Naive thymus-derived CD8-positive, alpha-beta T cell (primary cell): ENCODE measurements around the gene SET. TPM values are rescaled to one million over a fixed set of nuclear protein-coding genes. Genes with fewer than 3 reads are reported as not detected.
A peak's percentile ranks its signal among the peaks of the same experiment; 100 is the strongest.

Experiments used
- ATAC-seq, 2 donors: fragments of 150-1000 bp; cut with Tn5 transposase in 1 of 2; sonication (Bioruptor Pico), chemical (Tn5 transposase) in 1 of 2; 1 replicate in 1 of 2; 2 replicates in 1 of 2; pipeline ENCODE4 v1.10.0; 2021; ENCODE audit warnings: mild to moderate bottlenecking in 2 of 2, moderate library complexity in 2 of 2
- POLR2A ChIA-PET: fragments of 350-600 bp; sonication (Branson Sonifier 250); formaldehyde crosslinking; loops from one replicate; lab custom pipeline; 2021; ENCODE audit warnings: antibody characterized with exemption; lab: Charles Lee
- DNase-seq, 10 donors: peaks; one replicate each; pipeline versions ENCODE4 v3.0.0 to v3.0.0-alpha.2; 2020 to 2022
- H3K27ac Mint-ChIP-seq, 10 donors: one replicate each; pipeline ENCODE4 v1.8.0; 2020 to 2022; ENCODE audit warnings: mild to moderate bottlenecking in 10 of 10, mixed read lengths in 10 of 10, moderate library complexity in 4 of 10, inconsistent platforms in 1 of 10
- H3K27me3 Mint-ChIP-seq, 5 donors: one replicate each; pipeline ENCODE4 v1.8.0; 2021 to 2022; ENCODE audit warnings: mixed read lengths in 5 of 5
- H3K36me3 Mint-ChIP-seq, 3 donors: one replicate each; pipeline ENCODE4 v1.8.0; 2020 to 2022; ENCODE audit warnings: mixed read lengths in 3 of 3, mild to moderate bottlenecking in 2 of 3, inconsistent platforms in 1 of 3
- H3K4me1 Mint-ChIP-seq, 4 donors: one replicate each; pipeline ENCODE4 v1.8.0; 2021 to 2022; ENCODE audit warnings: mixed read lengths in 4 of 4
- H3K4me3 Mint-ChIP-seq, 10 donors: one replicate each; pipeline ENCODE4 v1.8.0; 2020 to 2022; ENCODE audit warnings: mild to moderate bottlenecking in 10 of 10, mixed read lengths in 10 of 10, moderate library complexity in 6 of 10, inconsistent platforms in 1 of 10
- H3K9me3 Mint-ChIP-seq, 9 donors: one replicate each; pipeline ENCODE4 v1.8.0; 2020 to 2022; ENCODE audit warnings: mixed read lengths in 9 of 9, mild to moderate bottlenecking in 3 of 9, inconsistent platforms in 1 of 9, moderate library complexity in 1 of 9
- polyA plus RNA-seq, 3 donors: library from polyadenylated mRNA; unstranded; fragments of 300-500 nt; fragmentation: Illumina TruSeq; gene quantifications; one replicate each; pipeline ENCODE4 v1.2.3, GENCODE V29; 2021
- total RNA-seq, 8 experiments: library from RNA in 2 of 8; stranded (reverse) in 2 of 8; gene quantifications; one replicate each; pipeline ENCODE4 v1.2.3 and lab custom pipeline; 2021 to 2026

SET gene
- total and polyA plus RNA-seq, 5 experiments from 2014 or later, result 179 to 325 (median 229) TPM

DNA sequence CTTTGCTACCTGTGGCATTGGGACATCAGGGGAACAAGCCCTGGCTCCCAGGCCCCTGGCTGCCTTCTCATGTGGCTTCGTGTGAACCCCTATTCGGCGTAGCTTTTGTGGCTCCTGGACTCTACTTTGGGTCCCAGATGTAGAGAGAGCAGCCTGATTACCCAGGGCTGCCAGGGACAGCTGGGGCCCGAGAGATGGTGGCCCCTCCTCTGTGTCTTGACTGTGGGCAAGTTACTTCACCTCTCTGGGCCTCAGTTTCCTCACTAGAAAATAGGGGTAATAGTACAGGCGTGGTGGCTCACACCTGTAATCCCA is 15.3 kb downstream of the SET start:
- H3K27ac Mint-ChIP-seq, result peak overlapping the region in 3 of 10 donors; percentile 14 to 71 (median 40)
- peak overlapping the region in 9 of 10 donors; percentile 24 to 88 (median 45) for H3K4me3 Mint-ChIP-seq
- H3K4me1 Mint-ChIP-seq, result peaks cover 2 to 15% (median 10%) of the 10 kb centered on the region in 4 donors
- POLR2A ChIA-PET, result interaction anchor here (4.2 kb wide), 1 partner anchor 14 kb away, joined by 22 read pairs; the partner anchor contains the start of gene SET
- H3K9me3 Mint-ChIP-seq, result no peaks in the 10 kb centered on the region
- ATAC-seq (no peak), DNase-seq (no peak)
- no peaks in the 10 kb centered on the region for H3K27me3 Mint-ChIP-seq
- no peaks in the 10 kb centered on the region for H3K36me3 Mint-ChIP-seq

DNA sequence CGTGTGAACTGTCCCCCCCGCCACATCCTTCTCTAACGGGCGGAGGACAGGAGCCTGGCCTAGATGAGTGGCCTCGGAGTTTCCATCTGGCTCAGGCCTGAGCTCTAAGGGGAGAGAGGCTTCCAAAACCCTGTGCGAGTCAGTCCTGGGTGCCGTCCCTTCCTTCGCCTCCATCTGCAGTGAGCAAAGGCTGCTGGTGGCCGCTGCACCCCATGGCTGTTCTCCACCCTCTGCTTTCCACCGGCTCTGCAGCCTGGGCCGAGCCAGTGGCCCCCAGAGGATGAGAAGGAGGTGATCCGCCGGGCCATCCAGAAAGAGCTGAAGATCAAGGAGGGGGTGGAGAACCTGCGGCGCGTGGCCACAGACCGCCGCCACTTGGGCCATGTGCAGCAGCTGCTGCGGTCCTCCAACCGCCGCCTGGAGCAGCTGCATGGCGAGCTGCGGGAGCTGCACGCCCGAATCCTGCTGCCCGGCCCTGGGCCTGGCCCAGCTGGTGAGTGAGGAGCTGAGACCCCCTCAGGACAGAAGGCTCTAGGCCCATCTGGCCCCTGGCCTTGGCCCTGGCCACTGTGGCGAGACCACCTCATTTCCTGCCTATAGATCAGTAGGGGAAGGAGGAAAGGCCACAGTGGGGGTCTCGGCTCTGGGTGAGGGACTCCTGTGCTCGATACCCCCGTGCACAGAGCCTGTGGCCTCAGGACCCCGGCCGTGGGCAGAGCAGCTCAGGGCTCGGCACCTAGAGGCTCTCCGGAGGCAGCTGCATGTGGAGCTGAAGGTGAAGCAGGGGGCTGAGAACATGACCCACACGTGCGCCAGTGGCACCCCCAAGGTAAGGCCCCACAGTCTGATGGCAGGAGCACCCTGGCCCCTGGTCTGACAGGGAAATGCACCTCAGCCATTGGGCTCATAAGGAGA is 16.3 kb downstream of the SET start:
- DNase-seq, result no peak
- POLR2A ChIA-PET, result interaction anchor here (0.5 to 4.2 kb wide), 3 partner anchors 15 to 81 kb away, joined by 3 to 22 read pairs (median 3); partner anchors contain the start of gene SET
- H3K36me3 Mint-ChIP-seq, result no peaks in the 10 kb centered on the region
- H3K27ac Mint-ChIP-seq, result no peak overlapping the region
- H3K9me3 Mint-ChIP-seq, result no peaks in the 10 kb centered on the region
- peaks cover 2 to 15% (median 10%) of the 10 kb centered on the region in 4 donors for H3K4me1 Mint-ChIP-seq
- ATAC-seq, result no peak
- H3K4me3 Mint-ChIP-seq, result no peak overlapping the region
- H3K27me3 Mint-ChIP-seq, result no peaks in the 10 kb centered on the region

DNA sequence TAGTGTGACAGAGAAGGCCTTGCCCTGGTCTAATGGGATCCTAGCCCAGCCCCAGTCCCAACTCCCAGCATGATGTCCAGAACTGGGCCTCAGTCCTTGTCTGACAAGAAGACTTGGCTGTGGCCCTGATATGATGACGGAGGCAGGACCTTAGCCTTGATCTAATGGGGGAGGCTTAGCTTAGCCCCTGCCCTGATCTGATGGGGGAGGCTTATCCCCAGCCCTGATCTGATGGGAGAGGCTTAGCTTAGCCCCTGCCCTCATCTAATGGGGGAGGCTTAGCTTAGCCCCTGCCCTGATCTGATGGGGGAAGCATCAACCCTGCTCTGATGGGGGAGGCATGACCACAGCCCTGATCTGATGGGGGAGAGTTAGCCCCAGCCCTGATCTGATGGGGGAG is 17.0 kb downstream of the SET start:
- H3K9me3 Mint-ChIP-seq, result no peaks in the 10 kb centered on the region

DNA sequence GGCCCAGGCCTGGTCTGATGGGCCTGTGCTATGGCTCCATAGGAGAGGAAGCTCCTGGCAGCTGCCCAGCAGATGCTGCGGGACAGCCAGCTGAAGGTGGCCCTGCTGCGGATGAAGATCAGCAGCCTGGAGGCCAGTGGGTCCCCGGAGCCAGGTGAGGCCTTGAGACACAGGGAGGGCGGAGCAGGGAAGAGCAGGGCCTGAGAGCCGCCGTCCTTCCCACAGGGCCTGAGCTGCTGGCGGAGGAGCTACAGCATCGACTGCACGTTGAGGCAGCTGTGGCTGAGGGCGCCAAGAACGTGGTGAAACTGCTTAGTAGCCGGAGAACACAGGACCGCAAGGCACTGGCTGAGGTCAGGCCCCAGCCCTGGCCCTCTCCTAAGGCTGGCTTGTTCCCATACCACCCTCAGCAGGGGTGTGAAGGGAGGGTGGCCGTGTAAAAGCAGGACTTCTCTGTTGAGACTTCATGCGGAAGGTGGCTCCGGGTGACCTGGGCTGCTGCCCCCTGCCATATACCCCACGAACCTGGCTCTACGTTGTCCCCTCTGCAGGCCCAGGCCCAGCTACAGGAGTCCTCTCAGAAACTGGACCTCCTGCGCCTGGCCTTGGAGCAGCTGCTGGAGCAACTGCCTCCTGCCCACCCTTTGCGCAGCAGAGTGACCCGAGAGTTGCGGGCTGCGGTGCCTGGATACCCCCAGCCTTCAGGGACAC is 17.8 kb downstream of the SET start:
- ATAC-seq (no peak), DNase-seq (peak in 1 of 10 donors; percentile 49)
- no peak overlapping the region for H3K27ac Mint-ChIP-seq
- H3K36me3 Mint-ChIP-seq, result no peaks in the 10 kb centered on the region
- H3K9me3 Mint-ChIP-seq, result no peaks in the 10 kb centered on the region
- H3K4me3 Mint-ChIP-seq, result no peak overlapping the region
- no peaks in the 10 kb centered on the region for H3K27me3 Mint-ChIP-seq
- POLR2A ChIA-PET, result interaction anchor here (1.1 to 4.2 kb wide), 3 partner anchors 17 to 22 kb away, joined by 3 to 22 read pairs (median 5); partner anchors contain the start of genes SET and ZDHHC12
- peaks cover 2 to 14% (median 6%) of the 10 kb centered on the region in 4 donors for H3K4me1 Mint-ChIP-seq

More for the DNA sequence above, 17.0 kb downstream of the SET start:
- Mint-ChIP-seq H3K4me3 (no peak overlapping the region), H3K27ac (peak overlapping the region in 1 of 10 donors; percentile 38), H3K4me1 (peaks cover 2 to 15% (median 10%) of the 10 kb centered on the region in 4 donors), H3K36me3 (no peaks in the 10 kb centered on the region), H3K27me3 (no peaks in the 10 kb centered on the region)
- POLR2A ChIA-PET, result interaction anchor here (1.1 to 4.2 kb wide), 2 partner anchors 16 to 22 kb away, joined by 3 to 22 read pairs; partner anchors contain the start of gene SET
- ATAC-seq, result no peak
- DNase-seq, result peak in 1 of 10 donors; percentile 40

DNA sequence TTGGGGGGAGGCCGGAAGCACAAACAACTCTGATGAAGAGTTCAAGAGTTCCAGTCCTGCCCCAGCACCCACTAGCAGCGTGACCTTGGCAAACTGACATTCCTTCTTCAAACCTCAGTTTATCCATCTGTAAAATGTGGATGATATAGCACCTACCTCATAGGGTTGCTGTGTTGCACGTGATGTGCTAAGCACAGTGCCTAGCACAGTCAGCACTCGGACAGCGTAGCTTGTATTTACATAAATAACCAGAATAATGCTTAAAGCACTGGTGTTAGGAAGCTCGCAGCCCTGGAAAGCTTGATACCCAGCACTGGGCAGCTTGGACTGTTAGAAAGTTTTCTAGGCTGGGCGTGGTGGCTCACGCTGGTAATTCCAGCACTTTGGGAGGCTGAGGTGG is 18.4 kb downstream of the SET start:
- POLR2A ChIA-PET, result interaction anchor here (1.4 kb wide), 1 partner anchor 17 kb away, joined by 5 read pairs; the partner anchor contains the start of gene ZDHHC12
- peaks cover 0 to 9% (median 3%) of the 10 kb centered on the region in 4 donors for H3K4me1 Mint-ChIP-seq
- H3K27ac Mint-ChIP-seq, result no peak overlapping the region
- H3K36me3 Mint-ChIP-seq, result no peaks in the 10 kb centered on the region
- no peak for DNase-seq
- no peaks in the 10 kb centered on the region for H3K9me3 Mint-ChIP-seq
- no peak for ATAC-seq
- no peak overlapping the region for H3K4me3 Mint-ChIP-seq
- no peaks in the 10 kb centered on the region for H3K27me3 Mint-ChIP-seq

DNA sequence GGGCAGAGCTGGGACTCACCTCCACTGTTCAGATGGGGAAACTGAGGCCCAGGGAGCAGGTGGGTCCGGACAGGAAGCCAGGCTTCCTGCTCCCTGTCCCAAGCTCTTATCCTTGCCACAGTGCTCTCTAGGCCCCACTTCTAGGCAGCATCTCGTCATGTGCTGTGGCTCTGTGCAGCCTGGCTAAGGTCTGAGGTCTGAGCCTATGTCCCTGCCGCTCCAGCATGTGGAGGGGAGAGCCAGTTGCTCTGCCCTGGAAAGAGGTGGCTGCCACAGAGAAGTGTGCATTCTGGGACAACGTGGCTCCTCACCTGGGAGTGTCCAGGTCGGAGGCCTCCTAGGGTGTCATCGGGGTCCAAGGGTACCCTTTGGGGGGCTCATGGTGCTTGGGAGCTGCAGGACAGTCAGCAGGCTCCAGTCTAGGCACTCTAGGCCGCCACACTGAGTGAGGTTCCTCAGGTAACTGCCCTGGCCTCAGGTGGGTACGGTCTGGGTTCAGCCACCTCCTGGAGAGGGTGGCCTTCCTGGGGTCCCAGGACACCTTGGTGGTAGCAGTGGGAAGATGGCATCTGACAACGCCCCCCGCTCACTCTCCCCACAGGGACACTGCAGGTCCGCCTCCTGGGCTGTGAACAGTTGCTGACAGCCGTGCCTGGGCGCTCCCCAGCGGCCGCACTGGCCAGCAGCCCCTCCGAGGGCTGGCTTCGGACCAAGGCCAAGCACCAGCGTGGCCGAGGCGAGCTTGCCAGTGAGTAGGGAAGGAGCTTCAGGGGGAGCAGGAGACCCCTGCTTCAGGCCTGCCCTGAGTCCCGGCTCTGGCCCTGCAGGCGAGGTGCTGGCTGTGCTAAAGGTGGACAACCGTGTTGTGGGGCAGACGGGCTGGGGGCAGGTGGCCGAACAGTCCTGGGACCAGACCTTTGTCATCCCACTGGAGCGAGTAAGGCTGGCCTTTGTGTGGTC is 23.7 kb downstream of the SET start:
- Mint-ChIP-seq H3K36me3 (no peaks in the 10 kb centered on the region), H3K9me3 (no peaks in the 10 kb centered on the region), H3K4me3 (no peak overlapping the region), H3K4me1 (peaks cover 0 to 2% (median 0%) of the 10 kb centered on the region in 4 donors), H3K27ac (no peak overlapping the region), H3K27me3 (no peaks in the 10 kb centered on the region)
- DNase-seq (no peak), ATAC-seq (no peak)
- POLR2A ChIA-PET, result interaction anchor here (0.5 to 0.9 kb wide), 2 partner anchors 12 to 156 kb away, joined by 3 to 4 read pairs; no protein-coding TSS in a partner anchor

DNA sequence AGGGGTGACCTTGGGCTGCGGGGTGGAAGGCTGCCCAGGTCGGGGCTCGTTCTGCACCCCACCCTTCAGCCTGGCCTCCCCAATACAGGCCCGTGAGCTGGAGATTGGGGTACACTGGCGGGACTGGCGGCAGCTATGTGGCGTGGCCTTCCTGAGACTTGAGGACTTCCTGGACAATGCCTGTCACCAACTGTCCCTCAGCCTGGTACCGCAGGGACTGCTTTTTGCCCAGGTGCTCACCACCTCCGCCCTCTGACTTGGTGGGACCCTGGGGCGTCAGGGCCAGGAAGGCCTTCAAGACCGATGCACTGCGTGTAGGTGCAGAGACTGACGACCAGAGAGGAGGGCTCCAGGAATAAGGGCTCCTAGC is 24.4 kb downstream of the SET start:
- H3K27me3 Mint-ChIP-seq, result no peaks in the 10 kb centered on the region
- H3K27ac Mint-ChIP-seq, result no peak overlapping the region
- H3K4me1 Mint-ChIP-seq, result peaks cover 0 to 2% (median 0%) of the 10 kb centered on the region in 4 donors
- POLR2A ChIA-PET, result interaction anchor here (0.5 to 0.9 kb wide), 2 partner anchors 13 to 82 kb away, joined by 4 read pairs; no protein-coding TSS in a partner anchor
- no peaks in the 10 kb centered on the region for H3K9me3 Mint-ChIP-seq
- no peak for ATAC-seq
- no peak overlapping the region for H3K4me3 Mint-ChIP-seq
- no peak for DNase-seq
- H3K36me3 Mint-ChIP-seq, result no peaks in the 10 kb centered on the region

DNA sequence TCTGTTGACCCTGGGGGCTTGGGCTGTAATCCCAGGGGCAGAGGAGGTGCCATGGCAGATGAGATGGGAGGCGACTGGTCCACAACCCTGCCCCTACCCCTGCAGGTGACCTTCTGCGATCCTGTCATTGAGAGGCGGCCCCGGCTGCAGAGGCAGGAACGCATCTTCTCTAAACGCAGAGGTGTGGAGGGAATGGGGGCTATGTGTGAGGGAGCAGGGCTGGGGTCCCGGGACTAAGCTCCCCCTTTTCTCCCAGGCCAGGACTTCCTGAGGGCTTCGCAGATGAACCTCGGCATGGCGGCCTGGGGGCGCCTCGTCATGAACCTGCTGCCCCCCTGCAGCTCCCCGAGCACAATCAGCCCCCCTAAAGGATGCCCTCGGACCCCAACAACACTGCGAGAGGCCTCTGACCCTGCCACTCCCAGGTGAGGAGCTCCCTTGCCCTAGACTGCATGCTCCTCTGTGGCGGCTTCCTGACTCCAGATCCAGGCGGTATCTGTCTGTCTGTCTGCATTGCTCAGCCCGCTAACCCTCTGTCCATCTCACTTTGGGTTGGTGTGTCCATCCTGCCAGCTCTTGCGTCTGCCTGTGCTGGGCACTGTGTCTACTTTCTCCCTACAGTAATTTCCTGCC is 25.0 kb downstream of the SET start:
- no peak for DNase-seq

DNA sequence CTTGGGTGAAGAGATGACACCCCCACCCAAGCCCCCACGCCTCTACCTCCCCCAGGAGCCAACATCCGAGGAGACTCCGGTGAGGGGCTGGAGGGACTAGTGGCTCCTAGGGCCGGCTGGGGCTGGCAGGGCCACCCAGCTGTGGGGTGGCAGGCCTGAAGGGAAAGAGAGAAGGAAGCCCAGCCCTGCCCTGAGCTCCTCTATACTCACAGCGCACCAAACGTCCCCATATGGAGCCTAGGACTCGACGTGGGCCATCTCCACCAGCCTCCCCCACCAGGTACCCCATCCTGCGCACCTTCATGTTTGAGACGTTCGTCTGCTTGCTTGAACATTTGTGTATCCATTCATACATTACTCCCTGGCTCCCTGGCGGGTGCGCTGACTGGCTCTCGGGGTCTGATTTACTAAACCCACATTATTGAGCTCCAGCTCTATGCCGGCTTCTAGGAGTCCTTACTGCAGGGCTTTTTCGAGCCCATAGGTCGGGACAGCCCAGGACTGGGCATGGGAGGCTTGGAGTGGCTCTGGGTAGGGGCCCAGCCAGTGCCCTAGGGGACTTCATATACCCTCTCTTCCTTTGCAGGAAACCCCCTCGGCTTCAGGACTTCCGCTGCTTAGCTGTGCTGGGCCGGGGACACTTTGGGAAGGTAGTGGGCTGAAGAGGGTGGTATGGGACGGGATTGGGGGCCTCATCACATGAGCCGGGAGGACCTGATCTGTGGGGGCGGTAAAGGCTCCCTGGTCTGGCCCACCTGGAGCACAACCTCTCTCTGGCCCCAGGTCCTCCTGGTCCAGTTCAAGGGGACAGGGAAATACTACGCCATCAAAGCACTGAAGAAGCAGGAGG is 25.8 kb downstream of the SET start:
- DNase-seq (no peak), ATAC-seq (no peak)
- Mint-ChIP-seq H3K27ac (no peak overlapping the region), H3K4me1 (peaks cover 0 to 2% (median 0%) of the 10 kb centered on the region in 4 donors), H3K36me3 (no peaks in the 10 kb centered on the region), H3K27me3 (no peaks in the 10 kb centered on the region), H3K9me3 (no peaks in the 10 kb centered on the region), H3K4me3 (peak overlapping the region in 1 of 10 donors; percentile 10)
- POLR2A ChIA-PET, result interaction anchor here (0.7 to 1.9 kb wide), 2 partner anchors 10 to 50 kb away, joined by 3 to 6 read pairs; partner anchors contain the start of gene ZDHHC12

More for the DNA sequence above, 25.0 kb downstream of the SET start:
- Mint-ChIP-seq H3K4me1 (peaks cover 0 to 2% (median 0%) of the 10 kb centered on the region in 4 donors), H3K36me3 (no peaks in the 10 kb centered on the region), H3K4me3 (no peak overlapping the region), H3K27ac (no peak overlapping the region), H3K9me3 (no peaks in the 10 kb centered on the region), H3K27me3 (no peaks in the 10 kb centered on the region)
- POLR2A ChIA-PET, result interaction anchor here (0.5 to 1.9 kb wide), 2 partner anchors 10 to 82 kb away, joined by 4 to 6 read pairs; partner anchors contain the start of gene ZDHHC12
- no peak for ATAC-seq

DNA sequence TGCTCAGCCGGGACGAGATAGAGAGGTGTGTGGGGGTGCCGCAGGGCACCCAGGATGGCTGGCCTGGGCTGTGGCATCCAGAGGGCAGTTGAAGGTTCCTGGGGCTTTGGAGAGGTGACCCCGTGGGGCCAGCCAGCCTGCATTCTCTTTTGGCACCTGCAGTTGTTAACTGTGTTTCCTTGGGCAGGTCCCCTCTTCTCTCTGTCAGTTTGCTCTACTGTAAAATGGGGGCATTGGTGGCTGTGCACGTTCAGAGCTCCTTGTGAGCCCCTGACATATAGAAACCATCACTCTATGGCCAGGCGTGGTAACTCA is 26.4 kb downstream of the SET start:
- H3K27me3 Mint-ChIP-seq, result no peaks in the 10 kb centered on the region
- no peak for ATAC-seq
- H3K9me3 Mint-ChIP-seq, result no peaks in the 10 kb centered on the region
- H3K4me1 Mint-ChIP-seq, result peaks cover 0 to 2% (median 0%) of the 10 kb centered on the region in 4 donors
- no peak overlapping the region for H3K27ac Mint-ChIP-seq
- peaks cover 0 to under 1% (median 0%) of the 10 kb centered on the region in 3 donors for H3K36me3 Mint-ChIP-seq
- no peak for DNase-seq
- no peak overlapping the region for H3K4me3 Mint-ChIP-seq
- POLR2A ChIA-PET, result interaction anchor here (0.7 to 1.9 kb wide), 3 partner anchors 9 to 49 kb away, joined by 3 to 6 read pairs (median 6); partner anchors contain the start of gene ZDHHC12
